HK-2 (cell line): Measurements from ENCODE around the gene DNM2.
A peak's percentile ranks its signal among the peaks of the same experiment; 100 is the strongest.
"Not testable (repeated sequence)": the region's sequence is repeated elsewhere in the genome, so short reads cannot be mapped to it uniquely, and the experiment has no call there.

ENCODE experiments used
- DNase-seq: peaks from one replicate; pipeline ENCODE4 v3.0.0-alpha.2; 2018; ENCODE audit not compliant: unreplicated experiment

The DNM2 gene

DNA sequence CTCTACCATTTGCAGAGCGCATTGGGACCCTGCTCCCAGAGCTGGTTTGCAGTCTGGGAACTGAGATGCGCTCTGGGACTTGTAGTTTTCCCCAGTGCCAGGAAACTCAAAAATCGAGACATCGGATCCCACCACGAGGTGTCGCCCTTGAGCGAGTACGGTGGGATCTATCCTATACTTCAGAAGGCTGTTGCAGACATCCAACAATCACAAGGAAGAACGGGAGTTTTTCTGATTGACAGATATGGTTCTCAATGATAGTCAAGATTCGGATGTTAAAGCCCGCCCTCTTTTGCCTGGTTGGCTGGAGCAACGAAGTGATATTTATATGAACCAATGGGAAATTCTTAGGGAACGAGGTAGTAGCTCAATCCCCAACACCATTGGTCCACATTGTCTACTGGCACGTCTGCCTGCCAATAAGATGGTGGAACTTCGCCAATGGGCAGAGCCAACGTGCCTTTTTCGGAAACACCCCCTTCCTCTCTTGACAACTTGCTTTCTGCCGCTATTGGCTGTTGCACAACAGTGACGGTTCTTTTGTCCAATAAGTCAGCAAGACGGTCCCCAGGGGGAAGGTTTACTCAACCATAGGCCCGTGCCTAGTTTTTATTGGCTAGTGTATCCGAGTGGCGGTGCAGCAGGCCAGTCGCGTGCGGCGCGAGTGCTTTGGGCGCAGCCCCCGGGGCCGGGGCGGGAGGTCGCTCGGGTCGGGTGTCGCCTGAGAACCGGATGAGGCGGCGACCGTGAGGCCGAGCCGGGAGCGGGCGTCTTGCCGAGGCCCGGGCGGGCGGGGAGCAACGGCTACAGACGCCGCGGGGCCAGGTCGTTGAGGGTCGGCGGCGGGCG, at the start of gene DNM2:
DNM2 (plus strand) TSS at position 724 of the 849 bp plus-strand sequence. CDS start 164 bp downstream, outside the sequence.
- peak; percentile 98 for DNase-seq

GRCh38 chr19:10669246-10669645, 48.6 kb upstream of the DNM2 start:
- DNase-seq: no peak

DNA sequence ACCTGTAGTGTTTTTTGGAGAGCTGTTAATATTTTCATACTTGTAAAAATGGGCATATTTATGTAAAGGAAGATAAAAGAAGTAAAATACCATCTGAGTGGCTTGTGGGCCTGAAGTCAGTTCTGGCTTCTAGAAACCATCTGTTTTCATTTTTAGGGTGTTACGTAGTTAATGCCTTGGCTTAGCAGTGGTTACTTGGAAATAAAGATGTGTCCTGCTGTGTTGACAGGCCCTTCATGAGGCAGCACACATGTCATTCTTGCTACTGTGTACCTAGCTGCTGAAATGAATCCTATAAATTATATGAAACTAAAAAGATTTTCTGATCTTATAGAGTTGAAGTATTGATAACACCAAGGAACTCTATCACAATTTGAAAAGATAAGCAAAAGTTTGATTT, 47.7 kb upstream of the DNM2 start:
- DNase-seq: no peak

DNA sequence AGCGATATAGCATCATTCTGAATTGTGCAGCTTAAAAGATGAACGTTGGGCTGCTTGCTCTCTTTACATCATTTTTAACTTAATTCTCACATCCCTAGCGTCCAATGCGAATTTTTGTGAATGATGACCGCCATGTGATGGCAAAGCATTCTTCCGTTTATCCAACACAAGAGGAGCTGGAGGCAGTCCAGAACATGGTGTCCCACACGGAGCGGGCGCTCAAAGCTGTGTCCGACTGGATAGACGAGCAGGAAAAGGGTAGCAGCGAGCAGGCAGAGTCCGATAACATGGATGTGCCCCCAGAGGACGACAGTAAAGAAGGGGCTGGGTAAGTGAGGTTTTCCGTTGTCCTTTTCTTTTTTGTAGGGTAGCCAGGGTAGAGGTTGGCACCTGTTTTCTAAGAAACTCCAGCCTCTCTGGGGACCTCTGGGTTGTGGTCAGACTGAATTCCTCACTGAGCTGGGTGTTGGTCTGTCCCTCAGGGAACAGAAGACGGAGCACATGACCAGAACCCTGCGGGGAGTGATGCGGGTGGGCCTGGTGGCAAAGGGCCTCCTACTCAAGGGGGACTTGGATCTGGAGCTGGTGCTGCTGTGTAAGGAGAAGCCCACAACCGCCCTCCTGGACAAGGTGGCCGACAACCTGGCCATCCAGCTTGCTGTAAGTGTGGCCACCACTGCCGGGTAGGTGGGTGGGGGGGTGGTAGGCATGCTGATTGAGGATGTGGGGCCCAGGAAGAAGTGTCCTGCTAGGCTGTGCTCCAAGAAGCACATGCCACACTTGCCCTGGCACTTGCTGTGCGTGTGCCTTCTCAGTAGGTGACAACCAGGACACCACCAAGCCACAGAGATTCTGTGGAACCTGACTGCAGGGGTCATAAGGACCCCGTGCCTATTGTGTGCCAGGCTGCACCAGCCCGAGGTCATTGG, 46.7 kb upstream of the DNM2 start:
- DNase-seq: no peak

GRCh38 chr19:10671922-10672321, 46.0 kb upstream of the DNM2 start:
- DNase-seq: not testable (repeated sequence)

- DNase-seq: not testable (repeated sequence)
Observed at GRCh38 chr19:10675214-10675613, 42.7 kb upstream of the DNM2 start.

- no peak for DNase-seq
Observed at GRCh38 chr19:10677751-10678150, 40.1 kb upstream of the DNM2 start.

GRCh38 chr19:10678813-10679212, 39.1 kb upstream of the DNM2 start:
- DNase-seq: no peak

GRCh38 chr19:10679743-10680142, 38.1 kb upstream of the DNM2 start:
- DNase-seq: no peak

GRCh38 chr19:10680545-10681135, 37.2 kb upstream of the DNM2 start:
- DNase-seq: no peak

- no peak for DNase-seq
Observed at GRCh38 chr19:10681658-10682057, 36.2 kb upstream of the DNM2 start.

DNA sequence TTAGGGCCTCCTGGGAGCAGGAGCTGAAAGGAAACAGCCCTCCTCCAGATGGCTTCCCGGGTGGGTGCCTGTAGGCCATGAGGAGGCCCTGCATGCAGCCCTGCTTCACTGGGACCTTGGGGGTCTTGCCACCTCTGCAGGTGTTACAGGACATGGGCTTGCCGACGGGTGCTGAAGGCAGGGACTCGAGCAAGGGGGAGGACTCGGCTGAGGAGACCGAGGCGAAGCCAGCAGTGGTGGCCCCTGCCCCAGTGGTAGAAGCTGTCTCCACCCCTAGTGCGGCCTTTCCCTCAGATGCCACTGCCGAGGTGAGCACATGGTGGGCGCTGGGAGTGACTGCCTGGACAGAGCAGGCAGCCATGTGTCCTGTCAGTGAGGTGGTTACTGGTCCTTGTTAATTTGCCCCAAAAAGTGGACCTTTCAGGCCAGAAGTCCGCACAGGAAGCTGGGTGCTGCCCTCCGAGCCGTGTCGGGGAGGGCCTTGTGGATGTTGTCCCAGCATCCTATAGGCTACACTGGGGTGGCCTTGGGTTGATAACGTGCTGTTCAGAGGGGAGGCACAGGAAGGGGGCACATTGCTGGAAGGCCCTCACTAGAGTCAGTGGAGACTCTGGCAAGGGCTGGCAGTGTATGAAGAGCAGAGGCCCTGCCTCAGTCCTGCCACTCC, 35.3 kb upstream of the DNM2 start:
- DNase-seq: no peak

DNA sequence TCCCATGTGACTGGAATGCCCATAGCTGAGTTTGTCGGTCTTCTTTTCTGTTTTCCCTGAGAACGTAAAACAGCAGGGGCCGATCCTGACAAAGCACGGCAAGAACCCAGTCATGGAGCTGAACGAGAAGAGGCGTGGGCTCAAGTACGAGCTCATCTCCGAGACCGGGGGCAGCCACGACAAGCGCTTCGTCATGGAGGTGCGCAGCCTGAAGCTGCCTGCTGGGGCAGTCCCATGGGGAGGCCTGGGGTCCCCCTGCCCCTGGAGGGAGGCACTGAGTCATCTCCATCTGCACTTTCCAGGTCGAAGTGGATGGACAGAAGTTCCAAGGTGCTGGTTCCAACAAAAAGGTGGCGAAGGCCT, 34.8 kb upstream of the DNM2 start:
- no peak for DNase-seq

- DNase-seq: no peak
Observed at GRCh38 chr19:10683582-10683981, 34.3 kb upstream of the DNM2 start.

GRCh38 chr19:10685210-10685609, 32.7 kb upstream of the DNM2 start:
- DNase-seq: no peak

DNA sequence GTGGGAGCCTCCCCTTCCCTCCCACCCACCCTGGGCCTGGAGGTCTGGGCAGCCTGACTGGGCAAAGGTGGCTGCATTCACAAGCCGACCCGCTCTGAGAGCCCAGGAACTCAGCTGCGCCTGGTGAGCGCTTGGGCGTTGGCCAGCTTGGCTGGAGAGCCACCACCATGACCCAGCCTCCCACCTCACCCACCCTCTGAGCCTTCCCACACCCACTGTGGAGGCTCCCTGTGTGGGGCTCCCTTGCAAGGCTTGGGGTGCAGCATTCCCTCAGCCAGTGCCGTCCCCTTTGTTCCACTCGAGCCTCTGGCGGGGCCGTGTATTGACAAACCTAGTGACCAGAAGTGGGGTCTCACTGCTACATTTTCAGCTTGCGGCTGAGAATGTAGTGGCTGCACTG, 31.7 kb upstream of the DNM2 start:
- no peak for DNase-seq

DNA sequence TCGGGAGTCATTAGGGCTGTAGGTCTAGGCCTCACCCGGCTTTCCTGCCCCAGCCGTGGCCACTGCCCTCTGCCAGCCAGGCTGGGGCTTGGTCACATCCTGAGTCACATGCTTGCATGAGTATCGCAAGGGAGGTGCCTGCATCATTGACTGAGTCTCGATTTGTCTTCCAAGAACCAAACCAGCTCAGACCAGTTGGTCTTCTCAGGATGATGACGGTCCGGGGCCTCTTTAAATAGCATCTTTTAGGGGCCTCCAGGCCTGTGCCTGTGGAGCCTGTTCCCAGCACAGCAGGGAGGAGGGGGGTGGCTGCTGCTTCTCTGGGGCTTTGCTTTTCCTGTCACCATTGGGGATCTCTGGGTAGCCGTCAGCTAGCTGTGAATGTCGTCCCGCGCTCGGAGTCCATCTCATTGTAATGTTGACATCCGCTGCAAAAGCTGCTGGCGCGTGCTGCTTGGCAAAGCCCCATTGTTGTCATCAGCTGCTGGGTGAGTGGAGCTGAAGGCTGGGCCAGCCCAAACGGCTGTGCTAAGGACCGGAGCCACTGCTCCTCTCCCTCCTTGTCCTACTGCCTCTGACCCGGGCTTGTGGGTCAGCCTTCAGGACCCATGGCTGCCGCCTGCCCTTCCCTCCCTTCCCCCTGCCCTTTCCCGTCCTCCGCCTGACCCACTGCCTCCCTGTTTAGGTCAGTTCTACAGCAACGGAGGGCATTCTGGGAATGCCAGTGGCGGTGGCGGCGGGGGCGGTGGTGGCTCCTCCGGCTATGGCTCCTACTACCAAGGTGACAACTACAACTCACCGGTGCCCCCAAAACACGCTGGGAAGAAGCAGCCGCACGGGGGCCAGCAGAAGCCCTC, 31.0 kb upstream of the DNM2 start:
- DNase-seq: no peak

- no peak for DNase-seq
Observed at GRCh38 chr19:10687518-10688288, 30.2 kb upstream of the DNM2 start.

GRCh38 chr19:10688545-10689280, 29.2 kb upstream of the DNM2 start:
- no peak for DNase-seq
